GM19463 (cell line): ENCODE measurements around the gene ZNF492.
"Not testable (repeated sequence)": the region's sequence is repeated elsewhere in the genome, so short reads cannot be mapped to it uniquely, and the experiment has no call there.

Source experiments
- ATAC-seq: cut with Tn5 transposase; IDR thresholded peaks from one replicate; pipeline ENCODE4 v1.9.1; 2021; ENCODE audit warnings: mild to moderate bottlenecking, moderate library complexity; ENCODE audit not compliant: unreplicated experiment

The ZNF492 gene

DNA sequence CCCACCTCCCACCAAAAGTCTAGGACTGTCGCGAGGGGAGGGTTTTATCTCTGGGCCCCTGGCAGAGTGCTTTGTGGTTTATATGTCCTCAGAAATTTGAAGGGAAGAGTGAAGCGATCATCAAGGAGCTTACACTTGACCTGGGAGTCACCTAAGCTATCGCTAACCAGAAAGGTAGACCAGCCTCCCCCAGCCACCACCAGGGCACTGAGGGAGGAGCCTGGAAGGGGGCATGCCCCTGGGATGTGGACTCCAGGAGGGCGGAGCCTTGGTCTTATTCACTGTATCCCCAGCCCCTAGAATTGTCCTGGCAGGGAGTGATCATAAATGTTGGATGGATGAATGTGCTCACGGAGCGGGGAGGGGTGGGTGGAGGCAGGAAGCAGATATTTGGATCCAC lies 16.9 kb upstream of the ZNF492 start:
- ATAC-seq, result not testable (repeated sequence)

DNA sequence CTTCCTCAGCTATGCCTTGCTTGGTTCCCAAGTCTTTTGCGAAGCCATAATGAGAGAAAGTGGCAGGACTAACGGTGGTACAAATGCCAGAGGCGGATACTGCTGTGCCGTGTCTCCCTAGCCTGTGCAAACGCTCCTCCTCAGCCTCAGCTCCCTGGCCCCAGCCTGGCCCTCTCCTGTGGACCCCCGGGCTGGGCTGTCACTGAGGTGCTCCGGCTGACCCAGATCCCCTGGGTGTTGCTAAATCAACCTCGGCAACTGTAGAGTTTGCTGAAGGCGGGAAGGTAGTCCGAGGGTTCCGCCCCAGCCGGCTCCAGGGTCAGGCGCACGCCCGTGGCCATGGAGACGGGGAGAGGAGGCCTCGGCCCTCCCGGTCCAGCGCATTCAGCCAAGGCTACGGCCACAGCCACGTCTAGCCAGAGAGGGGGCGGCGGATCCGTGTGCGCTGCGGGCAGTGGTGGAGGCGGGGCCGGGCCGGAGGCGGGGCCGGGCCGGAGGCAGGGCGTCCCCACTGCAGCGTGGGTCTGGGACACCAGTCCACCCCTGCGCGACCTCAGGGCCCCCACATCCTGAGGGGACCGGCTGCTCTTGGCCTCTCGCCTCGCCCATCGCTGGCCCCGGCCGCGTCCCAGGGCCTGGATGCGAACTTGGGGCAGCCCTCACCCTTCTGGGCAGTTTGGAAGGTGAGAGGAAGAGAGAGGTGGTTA lies 16.4 kb upstream of the ZNF492 start:
- ATAC-seq, result no peak

DNA sequence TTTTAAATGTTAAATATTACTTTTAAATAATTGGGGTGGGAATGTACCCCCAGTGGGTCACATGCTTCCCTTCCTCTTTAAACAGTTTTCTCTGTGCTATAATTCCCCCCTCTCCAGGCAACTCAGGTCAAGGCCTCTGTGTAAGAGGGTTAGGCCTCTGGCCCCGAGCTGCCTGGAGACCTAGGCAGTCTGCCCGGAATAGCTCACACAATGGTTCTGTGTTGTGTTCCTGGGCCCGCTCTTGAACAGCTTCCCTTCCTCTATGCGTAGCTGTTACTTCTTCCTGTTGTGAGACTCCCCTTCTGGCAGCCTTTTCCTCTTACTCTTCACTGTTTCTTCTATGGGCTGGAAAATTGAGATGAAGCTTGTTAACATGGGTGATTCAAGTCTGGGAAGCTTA lies 14.8 kb upstream of the ZNF492 start:
- no peak for ATAC-seq

DNA sequence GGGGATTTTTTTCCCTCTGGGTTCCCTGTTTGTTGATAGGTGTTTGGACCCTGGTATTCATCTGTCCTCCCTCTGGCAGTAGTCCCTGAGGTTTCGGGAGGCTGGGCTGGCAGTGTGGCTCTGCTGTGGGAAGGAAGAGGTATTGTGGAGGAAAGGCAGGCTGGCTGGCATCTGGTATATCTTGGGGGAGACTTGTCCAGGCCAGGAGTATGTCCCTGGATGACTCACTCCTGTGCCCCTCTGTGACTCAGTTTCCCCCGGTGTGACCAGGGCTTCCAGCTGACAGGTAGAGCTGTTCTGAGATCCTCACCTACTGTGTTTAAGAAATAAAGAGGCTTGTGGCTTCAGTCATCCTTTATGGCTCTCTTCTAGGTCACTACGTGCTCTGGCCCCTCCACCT lies 14.2 kb upstream of the ZNF492 start:
- ATAC-seq, result no peak

DNA sequence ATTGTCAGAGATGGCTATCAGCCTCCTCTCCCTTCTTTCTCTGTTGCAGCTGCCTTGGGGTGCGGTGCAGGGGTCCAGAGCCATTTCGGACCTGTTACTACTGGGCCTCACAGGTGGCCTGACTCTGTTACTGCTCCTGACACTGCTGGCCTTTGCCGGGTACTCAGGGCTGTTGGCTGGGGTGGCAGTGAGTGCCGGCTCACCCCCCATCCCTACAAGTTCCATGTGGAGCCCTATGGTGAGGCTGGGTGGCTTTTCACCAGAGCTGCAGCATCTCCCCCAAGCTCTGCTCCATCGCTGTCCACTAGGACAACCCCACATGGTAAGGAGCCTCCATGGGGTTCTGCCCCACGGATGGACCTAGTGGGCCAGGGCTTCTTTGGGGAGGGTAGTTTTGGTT lies 13.7 kb upstream of the ZNF492 start:
- ATAC-seq, result no peak

DNA sequence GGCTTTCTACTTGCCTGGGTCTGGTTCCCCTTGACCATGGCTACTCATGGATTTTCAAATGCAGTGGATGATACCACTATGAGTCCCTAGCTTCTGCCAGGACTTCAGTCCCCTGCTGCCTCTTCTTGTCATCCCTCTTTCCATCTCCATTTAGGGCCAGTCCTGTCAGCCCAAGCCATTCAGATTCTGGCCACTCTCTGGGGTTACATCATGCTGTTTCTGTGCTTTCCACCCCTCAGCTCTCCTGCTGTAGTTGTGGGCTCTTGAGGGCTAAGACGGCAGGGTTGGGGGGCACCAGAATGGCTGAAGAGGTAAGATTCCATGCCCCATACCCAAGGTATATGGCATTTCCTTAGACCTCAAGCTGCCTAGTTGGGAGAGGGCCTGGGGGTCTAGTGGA lies 13.2 kb upstream of the ZNF492 start:
- no peak for ATAC-seq

DNA sequence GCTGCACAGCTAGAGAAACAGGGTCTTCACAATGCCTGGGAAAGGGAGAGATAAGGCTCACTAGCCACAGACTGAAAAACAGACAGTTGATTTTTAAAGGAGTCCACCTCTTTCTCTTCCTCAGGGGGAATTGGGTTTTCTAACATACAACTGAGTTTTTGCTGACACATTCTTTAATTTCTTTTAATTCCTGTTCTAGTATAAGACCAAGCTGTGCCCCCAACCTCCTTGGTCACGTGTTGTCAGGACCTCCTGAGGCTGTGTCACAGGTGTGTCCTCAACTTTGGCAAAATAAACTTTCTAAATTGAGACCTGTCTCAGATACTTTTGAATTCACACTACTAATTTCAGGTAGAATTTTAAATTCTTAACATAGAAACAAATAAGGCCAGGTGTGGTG lies 12.1 kb upstream of the ZNF492 start:
- no peak for ATAC-seq

DNA sequence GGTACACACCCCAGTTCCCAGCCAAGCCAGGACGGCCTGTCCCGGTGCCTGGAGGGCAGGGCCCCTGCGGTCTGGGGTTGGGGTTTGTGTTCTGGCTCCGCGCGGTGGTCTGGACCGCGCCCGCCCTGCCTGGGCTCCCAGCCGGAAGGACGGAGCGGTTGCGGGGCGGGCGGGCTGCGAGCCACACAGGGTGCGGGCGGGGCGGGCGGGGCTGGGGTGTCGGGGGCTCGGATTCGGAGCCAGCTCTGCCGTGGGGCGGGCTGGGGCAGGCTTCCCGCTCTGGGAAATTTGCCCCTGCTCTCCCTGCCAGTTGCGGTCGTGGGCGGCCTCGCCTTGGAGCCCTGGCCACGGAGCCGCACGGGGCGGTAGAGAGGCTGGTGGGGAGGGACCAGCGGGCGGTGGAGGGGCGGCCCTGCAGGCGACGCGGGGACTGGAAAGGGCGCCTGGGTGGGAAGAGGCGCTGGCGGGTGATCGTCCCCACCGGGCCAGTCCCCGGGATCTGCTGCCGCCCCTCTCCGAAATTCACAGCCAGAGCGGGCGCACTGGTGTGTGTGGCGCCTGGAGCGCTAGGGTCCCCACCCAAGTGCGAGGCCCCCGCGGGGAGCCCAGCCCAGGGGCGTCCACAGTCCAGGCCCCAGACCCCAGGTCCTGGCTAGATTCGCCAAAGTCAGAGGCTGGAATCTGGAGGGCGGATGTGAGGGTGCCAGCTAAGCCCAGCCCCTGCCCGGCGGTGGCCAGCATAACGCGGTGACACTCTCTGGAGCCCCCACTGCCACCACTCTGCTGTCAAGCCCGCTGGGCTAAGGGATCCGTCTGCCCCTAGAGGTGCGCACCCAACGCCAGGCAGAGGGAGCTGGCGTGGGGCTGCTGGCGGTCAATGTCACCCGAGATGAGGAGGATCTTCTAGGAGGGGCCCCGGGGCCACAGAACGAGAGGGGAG lies 11.0 kb upstream of the ZNF492 start:
- no peak for ATAC-seq

DNA sequence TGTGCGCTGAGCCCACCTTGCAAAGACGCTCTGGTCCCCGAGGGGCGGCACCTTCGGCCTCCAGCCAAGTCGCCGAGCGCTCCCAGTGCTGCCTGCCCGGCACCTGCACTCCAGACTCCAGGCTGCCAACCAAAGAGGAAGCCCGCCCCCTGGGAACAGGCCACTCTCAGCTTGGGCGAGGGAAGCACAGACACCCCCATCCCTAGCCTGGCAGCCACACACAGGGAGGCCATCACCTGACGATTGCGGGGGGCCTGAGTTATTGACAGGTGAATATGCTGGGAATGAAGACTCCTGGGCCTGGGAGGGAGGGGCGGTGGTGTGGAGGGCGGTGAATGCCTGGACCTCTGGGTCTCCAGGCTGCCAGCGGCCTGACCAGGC lies 10.3 kb upstream of the ZNF492 start:
- ATAC-seq, result no peak

DNA sequence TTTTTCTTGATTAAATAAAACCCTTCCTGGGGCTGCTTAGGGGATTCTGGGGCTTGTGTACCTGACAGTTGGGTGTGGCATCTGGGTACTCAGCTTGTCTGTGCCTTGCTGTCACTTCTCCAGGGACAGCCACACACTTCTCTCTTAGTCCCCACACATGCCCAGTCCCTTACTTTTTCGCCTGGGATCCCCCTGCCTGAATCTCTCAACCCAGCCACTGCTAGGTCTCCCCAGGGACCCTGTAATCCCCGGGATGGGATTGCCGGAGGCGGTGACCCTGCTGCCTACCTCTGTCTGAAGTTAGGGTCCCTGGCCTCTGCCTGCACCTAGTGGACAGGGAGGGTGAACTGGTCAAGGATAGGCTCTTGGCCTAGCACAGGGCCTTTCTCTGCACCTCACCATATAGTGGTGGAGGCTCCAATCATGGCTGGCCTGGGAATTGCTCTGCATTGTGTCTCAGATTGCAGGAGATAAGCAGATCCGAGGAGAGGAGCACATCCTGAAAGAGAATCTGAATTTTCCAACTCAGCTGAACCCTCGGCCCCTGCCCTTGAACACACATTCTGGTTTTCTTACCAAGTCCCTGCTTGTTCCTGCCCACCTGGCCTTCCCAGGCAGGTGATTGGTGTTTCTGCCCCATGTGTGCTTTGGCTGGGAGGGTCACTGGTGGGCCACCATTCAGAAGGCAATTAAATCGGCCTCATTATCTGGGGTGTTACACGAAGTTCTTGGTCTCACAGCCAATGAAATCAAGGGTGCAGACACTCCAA lies 8.7 kb upstream of the ZNF492 start:
- ATAC-seq, result no peak

DNA sequence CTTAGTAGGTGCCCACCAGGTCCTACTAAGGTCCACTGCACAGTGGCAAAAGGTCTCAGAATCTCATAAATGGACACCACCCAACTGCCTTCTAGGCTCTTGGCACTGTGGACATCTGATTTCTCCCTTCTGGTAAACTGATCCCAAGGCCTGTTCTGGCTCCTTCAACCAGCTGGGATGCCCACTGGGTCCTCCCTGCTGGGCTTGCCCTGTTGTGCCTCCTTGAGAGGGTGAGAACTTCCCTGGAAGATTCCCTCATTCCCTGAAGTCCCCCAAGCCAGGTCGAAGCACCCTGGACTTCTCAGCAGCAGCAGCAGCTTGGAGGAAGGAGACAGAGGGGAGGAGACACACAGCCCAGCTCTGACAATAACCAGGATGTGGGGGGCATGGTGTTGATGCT lies 6.6 kb upstream of the ZNF492 start:
- no peak for ATAC-seq

DNA sequence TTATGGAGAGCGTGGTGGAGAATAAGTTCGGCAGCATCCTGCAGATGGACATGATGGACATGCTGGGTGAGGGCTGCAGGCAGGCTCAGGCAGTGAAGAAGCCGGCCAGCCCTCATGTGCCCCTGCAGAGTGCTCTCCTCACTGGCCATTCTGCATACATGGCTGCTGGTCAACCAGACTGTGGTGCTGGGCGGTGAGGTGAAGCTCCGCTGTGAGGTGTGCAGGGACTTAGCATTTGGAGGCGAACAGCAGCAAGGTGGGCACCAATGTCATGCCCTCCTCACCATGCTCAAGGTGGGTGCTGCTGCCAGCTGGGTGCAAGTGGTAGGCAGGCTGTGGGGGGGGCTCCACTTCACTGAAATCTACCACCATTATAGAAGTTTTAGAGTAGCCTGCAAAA lies 5.7 kb upstream of the ZNF492 start:
- no peak for ATAC-seq

DNA sequence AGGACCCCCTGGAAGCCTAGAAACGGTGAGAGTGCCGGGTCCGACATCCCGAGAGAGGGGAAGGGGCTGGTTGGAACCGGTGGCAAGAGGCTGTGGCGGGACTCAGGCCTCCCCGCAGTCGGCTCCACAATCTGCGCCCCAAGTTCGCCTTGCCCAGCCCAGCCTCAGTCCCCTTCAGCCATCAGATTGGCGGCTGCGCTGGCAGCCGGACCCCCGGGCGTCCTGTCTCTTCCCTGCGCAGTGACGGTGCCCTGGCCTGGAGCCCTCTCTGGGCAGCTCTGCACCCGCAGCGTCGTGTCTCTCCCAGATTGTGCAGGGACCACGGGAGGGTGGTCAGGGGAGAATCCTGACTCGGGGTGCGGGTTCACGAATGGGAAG lies 315 bp downstream of the ZNF492 start:
- peak; percentile 12 for ATAC-seq

DNA sequence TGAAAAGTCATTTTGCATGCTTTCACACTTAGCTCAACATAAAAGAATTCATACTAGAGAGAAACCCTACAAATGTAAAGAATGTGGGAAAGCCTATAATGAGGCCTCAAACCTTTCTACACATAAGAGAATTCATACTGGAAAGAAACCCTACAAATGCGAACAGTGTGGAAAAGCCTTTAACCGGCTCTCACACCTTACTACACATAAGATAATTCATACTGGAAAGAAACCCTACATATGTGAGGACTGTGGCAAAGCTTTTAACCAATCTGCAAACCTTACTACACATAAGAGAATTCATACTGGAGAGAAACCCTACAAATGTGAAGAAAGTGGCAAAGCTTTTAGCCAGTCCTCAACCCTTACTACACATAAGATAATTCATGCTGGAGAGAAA lies 51.4 kb downstream of the ZNF492 start:
- not testable (repeated sequence) for ATAC-seq

DNA sequence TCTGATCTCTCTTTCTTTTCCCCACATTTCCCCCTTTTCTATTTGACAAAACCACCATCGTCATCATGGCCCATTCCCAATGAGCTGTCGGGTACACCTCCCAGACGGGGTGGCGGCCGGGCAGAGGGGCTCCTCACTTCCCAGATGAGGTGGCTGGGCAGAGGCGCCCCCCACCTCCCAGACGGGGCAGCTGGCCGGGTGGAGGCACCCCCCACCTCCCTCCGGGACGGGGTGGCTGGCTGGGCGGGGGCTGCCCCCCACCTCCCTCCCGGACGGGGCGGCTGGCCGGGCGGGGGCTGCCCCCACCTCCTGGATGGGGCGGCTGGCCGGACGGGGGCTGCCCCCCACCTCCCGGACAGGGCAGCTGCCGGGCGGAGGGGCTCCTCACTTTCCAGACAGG lies 68.5 kb downstream of the ZNF492 start:
- ATAC-seq, result not testable (repeated sequence)

DNA sequence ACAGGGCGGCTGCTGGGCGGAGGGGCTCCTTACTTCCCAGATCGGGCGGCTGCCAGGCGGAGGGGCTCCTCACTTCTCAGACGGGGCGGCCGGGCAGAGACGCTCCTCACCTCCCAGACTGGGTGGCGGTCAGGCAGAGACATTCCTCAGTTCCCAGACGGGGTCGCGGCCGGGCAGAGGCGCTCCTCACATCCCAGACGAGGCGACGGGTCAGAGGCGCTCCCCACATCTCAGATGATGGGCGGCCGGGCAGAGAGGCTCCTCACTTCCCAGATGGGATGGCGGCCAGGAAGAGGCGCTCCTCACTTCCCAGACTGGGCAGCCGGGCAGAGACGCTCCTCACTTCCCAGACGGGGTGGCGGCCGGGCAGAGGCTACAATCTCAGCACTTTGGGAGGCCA lies 69.0 kb downstream of the ZNF492 start:
- not testable (repeated sequence) for ATAC-seq

DNA sequence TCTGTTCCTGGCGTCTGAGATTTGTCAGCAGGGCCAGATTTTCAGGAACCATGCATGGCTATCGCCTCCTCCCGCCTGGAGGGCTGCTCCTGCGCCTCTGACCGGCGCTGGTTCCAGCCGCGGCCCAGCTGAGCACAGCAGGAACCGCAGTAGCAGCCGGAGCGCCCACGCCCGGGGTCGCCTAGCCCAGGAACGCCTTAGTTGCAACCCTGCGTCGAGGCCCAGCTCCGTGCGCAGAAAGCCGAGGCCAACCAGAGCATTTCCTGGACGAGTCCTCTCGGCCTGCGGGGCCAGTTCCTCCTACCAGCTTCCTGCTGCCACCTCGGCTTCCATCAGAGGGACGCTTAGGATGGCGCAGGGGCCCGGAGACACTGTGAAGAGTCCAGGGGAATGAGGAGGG lies 74.9 kb downstream of the ZNF492 start:
- no peak for ATAC-seq
